HCT116 (cell line): ENCODE results near the gene CAMK2G. TPM values are rescaled to one million over a fixed set of nuclear protein-coding genes. Genes with fewer than 3 reads are reported as not detected.
A peak's percentile ranks its signal among the peaks of the same experiment; 100 is the strongest.

Experiments used
- ATAC-seq: fragments of 200-7000 bp; cut with Tn5 transposase; 2 replicates; pipeline ENCODE4 v1.9.1; 2020; ENCODE audit warnings: mild to moderate bottlenecking, moderate library complexity
- BruUV-seq: library from RNA; stranded (reverse); fragments of 400-500 nt; replicated peaks from 2 replicates; lab custom pipeline; 2021; lab: Mats Ljungman, UMichigan
- CTCF ChIA-PET: fragments of 300-600 bp; sonication (Branson Sonifier 250); formaldehyde crosslinking; loops from one replicate; lab custom pipeline; 2021; ENCODE audit warnings: antibody characterized with exemption; lab: Charles Lee
- POLR2A ChIA-PET: fragments of 300-600, 350-600 bp; sonication (Branson Sonifier 250); formaldehyde crosslinking; loops from one replicate; lab custom pipeline; 2021; ENCODE audit warnings: antibody characterized with exemption; lab: Charles Lee
- RAD21 ChIA-PET, 2 experiments: fragments of 300-600 bp; sonication (Branson Sonifier 250); formaldehyde crosslinking; loops; one replicate each; lab custom pipeline; 2023; ENCODE audit warnings: low total read pairs in 2 of 2; ENCODE audit not compliant: uncharacterized antibody in 2 of 2, unreplicated experiment in 2 of 2, low non-redundant PET in 1 of 2; lab: Charles Lee
- DNase-seq: peaks from one replicate; pipeline ENCODE4 v3.0.0-alpha.2; 2010; ENCODE audit warnings: low read depth, low spot score
- H2AFZ ChIP-seq: fragments of 200-600 bp; shearing (Covaris generic), sonication (generic); 2 replicates; pipeline ENCODE4 v1.6.1; 2017; ENCODE audit warnings: low read depth, mixed run types, mixed read lengths, antibody characterized with exemption, low read length; ENCODE audit not compliant: poor library complexity, severe bottlenecking
- H3K27ac ChIP-seq: 2 replicates; pipeline ENCODE4 v1.5.1; 2012; ENCODE audit warnings: low read depth, low read length
- H3K27me3 ChIP-seq: fragments of 200-600 bp; sonication (generic); 2 replicates; pipeline ENCODE4 v1.6.1; 2016; ENCODE audit warnings: mixed run types, low read length, mixed read lengths; ENCODE audit not compliant: insufficient read depth
- H3K36me3 ChIP-seq, 2 experiments: fragments of 200-500 bp in 1 of 2; fragments of 200-600 bp in 1 of 2; sonication (Bioruptor generic) in 1 of 2; sonication (generic) in 1 of 2; 2 replicates each; pipeline versions ENCODE4 v1.5.1 to v1.6.1; 2014 to 2016; ENCODE audit warnings: low read length in 2 of 2, inconsistent platforms in 1 of 2, mixed read lengths in 1 of 2, mixed run types in 1 of 2; ENCODE audit not compliant: insufficient read depth in 2 of 2, control insufficient read depth in 1 of 2
- H3K4me1 ChIP-seq, 2 experiments: fragments of 200-600 bp in 1 of 2; sonication (generic) in 1 of 2; 2 replicates each; pipeline versions ENCODE4 v1.5.1 to v1.6.1; 2012 to 2017; ENCODE audit warnings: low read length in 2 of 2, inconsistent platforms in 1 of 2, mild to moderate bottlenecking in 1 of 2, mixed read lengths in 1 of 2, mixed run types in 1 of 2, moderate library complexity in 1 of 2; ENCODE audit not compliant: insufficient read depth in 2 of 2, control insufficient read depth in 1 of 2
- H3K4me2 ChIP-seq: fragments of 200-600 bp; sonication (generic); 2 replicates; pipeline ENCODE4 v1.6.1; 2017; ENCODE audit warnings: mixed run types, low read length, mixed read lengths
- H3K4me3 ChIP-seq, 2 experiments: fragments of 200-600 bp in 1 of 2; sonication (generic) in 1 of 2; replicated peaks in 1 of 2; 2 replicates each; pipeline ENCODE4 v1.5.1; 2011 to 2016; ENCODE audit warnings: low read length in 2 of 2, control low read depth in 1 of 2, low read depth in 1 of 2, mild to moderate bottlenecking in 1 of 2, mixed read lengths in 1 of 2, mixed run types in 1 of 2
- H3K79me2 ChIP-seq: fragments of 200-600 bp; sonication (generic); 2 replicates; pipeline ENCODE4 v1.6.1; 2017; ENCODE audit warnings: mild to moderate bottlenecking, mixed run types, low read length, moderate library complexity, mixed read lengths; ENCODE audit not compliant: insufficient read depth
- H3K9ac ChIP-seq: fragments of 200-600 bp; sonication (generic); 2 replicates; pipeline ENCODE4 v1.6.1; 2016; ENCODE audit warnings: low read length, mixed read lengths
- H3K9me2 ChIP-seq: fragments of 200-600 bp; sonication (generic), shearing (Covaris generic); 2 replicates; pipeline ENCODE4 v1.6.1; 2017; ENCODE audit warnings: mixed run types, mild to moderate bottlenecking, moderate library complexity; ENCODE audit not compliant: insufficient read depth
- H3K9me3 ChIP-seq, 2 experiments: fragments of 200-500 bp in 1 of 2; fragments of 200-600 bp in 1 of 2; sonication (Bioruptor generic) in 1 of 2; sonication (generic) in 1 of 2; 2 replicates each; pipeline ENCODE4 v1.6.1; 2014 to 2017; ENCODE audit warnings: low read length in 2 of 2, mixed read lengths in 2 of 2, inconsistent platforms in 1 of 2, low read depth in 1 of 2, mild to moderate bottlenecking in 1 of 2, mixed run types in 1 of 2, moderate library complexity in 1 of 2; ENCODE audit not compliant: control insufficient read depth in 1 of 2, insufficient read depth in 1 of 2
- H4K20me1 ChIP-seq: fragments of 200-600 bp; sonication (generic), shearing (Covaris generic); 2 replicates; pipeline ENCODE4 v1.6.1; 2017; ENCODE audit warnings: mixed run types, mild to moderate bottlenecking, moderate library complexity; ENCODE audit not compliant: insufficient read depth
- ATF3 ChIP-seq: IDR thresholded peaks from 2 replicates; pipeline ENCODE4 v1.6.1; 2012
- CBX3 ChIP-seq: IDR thresholded peaks from 2 replicates; pipeline ENCODE4 v1.6.1; 2012; ENCODE audit warnings: low read depth
- CTCF ChIP-seq, 3 experiments: fragments of 200-600 bp in 1 of 3; sonication (generic) in 1 of 3; IDR thresholded peaks in 2 of 3; conservative IDR thresholded peaks in 1 of 3; 2 replicates each; pipeline ENCODE4 v1.5.1; 2012 to 2017; ENCODE audit warnings: low read depth in 2 of 3, low read length in 2 of 3, antibody characterized with exemption in 1 of 3, borderline replicate concordance in 1 of 3, control low read depth in 1 of 3, mild to moderate bottlenecking in 1 of 3, mixed read lengths in 1 of 3, mixed run types in 1 of 3, moderate library complexity in 1 of 3; ENCODE audit not compliant: insufficient read depth in 1 of 3
- MAX ChIP-seq: IDR thresholded peaks from 2 replicates; pipeline ENCODE4 v1.6.1; 2012
- POLR2A ChIP-seq: IDR thresholded peaks from 2 replicates; pipeline ENCODE4 v1.7.0; 2011; ENCODE audit warnings: borderline replicate concordance; ENCODE audit not compliant: insufficient read depth, insufficient read length; ENCODE audit errors: extremely low read depth
- POLR2AphosphoS5 ChIP-seq: IDR thresholded peaks from 2 replicates; pipeline ENCODE4 v1.6.1; 2011; ENCODE audit warnings: mild to moderate bottlenecking, low read depth, low read length, moderate library complexity
- RAD21 ChIP-seq: IDR thresholded peaks from 2 replicates; pipeline ENCODE4 v1.6.1; 2012; ENCODE audit warnings: low read depth, mild to moderate bottlenecking
- SIN3A ChIP-seq: IDR thresholded peaks from 2 replicates; pipeline ENCODE4 v1.6.1; 2012; ENCODE audit warnings: low read depth
- SRF ChIP-seq: IDR thresholded peaks from 2 replicates; pipeline ENCODE4 v1.6.1; 2012; ENCODE audit warnings: low read depth
- ZBTB33 ChIP-seq: IDR thresholded peaks from 2 replicates; pipeline ENCODE4 v1.6.1; 2011; ENCODE audit warnings: mild to moderate bottlenecking, low read length, moderate library complexity; ENCODE audit not compliant: insufficient replicate concordance; ENCODE audit errors: extremely low read depth
- ZNF274 ChIP-seq: fragments of 200-500 bp; sonication (Bioruptor generic); IDR thresholded peaks from 2 replicates; pipeline ENCODE4 v1.6.1; 2014; ENCODE audit warnings: mild to moderate bottlenecking, low read depth, low read length, inconsistent platforms
- intact Hi-C: fragments of 100-400 bp; cut with micrococcal nuclease; formaldehyde crosslinking; loops from 2 replicates; pipeline ENCODE4 v1.10.0; 2022
- total RNA-seq: library from RNA; stranded (reverse); gene quantifications from one replicate; pipeline ENCODE4 v1.2.1, GENCODE V29; 2021; ENCODE audit not compliant: unreplicated experiment

CAMK2G gene
- total RNA-seq, 1 experiment from 2014 or later, result 28.3 TPM

- DNase-seq (peak; percentile 47), ATAC-seq (peak; percentile 98)
- H3K27me3 ChIP-seq, result no peaks in the 10 kb centered on the region
- no peaks in the 10 kb centered on the region for H4K20me1 ChIP-seq
- H3K79me2 ChIP-seq, result no peaks in the 10 kb centered on the region
- intact Hi-C loops, result loop anchor here (1.0 kb wide), 3 partner anchors 30 to 232 kb away; no protein-coding TSS in a partner anchor
- no peak overlapping the region for H2AFZ ChIP-seq
- ChIA-PET RAD21 (interaction anchor here in 1 of 2 experiments (1.0 kb wide), 1 partner anchor 31 kb away, joined by 3 read pairs; no protein-coding TSS in a partner anchor), POLR2A (no interaction called here), CTCF (interaction anchor here (0.8 to 2.3 kb wide), 5 partner anchors 31 to 92 kb away, joined by 3 to 17 read pairs (median 3); no protein-coding TSS in a partner anchor)
- H3K4me3 ChIP-seq, result no peak overlapping the region
- peaks cover 20 to 37% of the 10 kb centered on the region in 2 experiments; a peak in 3 of 4 replicates for H3K36me3 ChIP-seq
- H3K4me1 ChIP-seq, result no peaks in the 10 kb centered on the region
- H3K4me2 ChIP-seq, result no peak overlapping the region
- H3K9me3 ChIP-seq, result no peaks in the 10 kb centered on the region
- no TSS peak for BruUV-seq
- TF ChIP-seq SRF, result no peak
- no peak for TF ChIP-seq POLR2A
- TF ChIP-seq ZNF274, result no peak
- TF ChIP-seq ATF3, result no peak
- peak; percentile 90 to 99 (median 99) for TF ChIP-seq CTCF (IDR thresholded peaks at IDR 0.05 in 2 of 3, conservative IDR thresholded peaks at IDR 0.05 in 1 of 3; ENCODE audit: borderline replicate concordance in 1 of 3, insufficient read depth in 1 of 3, low read depth in 2 of 3, low read length in 2 of 3)
- peak; percentile 98 for TF ChIP-seq RAD21
- TF ChIP-seq CBX3, result no peak
- no peak for TF ChIP-seq POLR2AphosphoS5
- TF ChIP-seq SIN3A, result no peak
- no peak for TF ChIP-seq ZBTB33
- no peak for TF ChIP-seq MAX
- H3K9ac ChIP-seq, result no peak overlapping the region
- no peaks in the 10 kb centered on the region for H3K9me2 ChIP-seq
- H3K27ac ChIP-seq, result no peak overlapping the region
These were observed 25.4 kb downstream of the CAMK2G start for GRCh38 chr10:73848821-73849489.
